ENCODE data around the gene AOPEP.

GRCh38 chr9:94997727-94998126 lies 271.2 kb downstream of the AOPEP start:
- TF ChIP-seq CTCF (IDR thresholded peaks at IDR 0.05; ENCODE audit: low read length) (no peak), EZH2 (optimal IDR thresholded peaks at IDR 0.05; ENCODE audit: low read depth, low read length) (no peak), EZH2phosphoT487 (IDR thresholded peaks at IDR 0.05; ENCODE audit: low read length) (no peak)

Data from MM.1S (cell line).